Kidney epithelial cell (primary cell): ENCODE results near the gene ARMC3. TPM values are rescaled to one million over a fixed set of nuclear protein-coding genes. Genes with fewer than 3 reads are reported as not detected.
"Not testable (repeated sequence)": the region's sequence is repeated elsewhere in the genome, so short reads cannot be mapped to it uniquely, and the experiment has no call there.

Experiments
- DNase-seq: peaks from one replicate; pipeline ENCODE4 v3.0.0-alpha.2; 2010; ENCODE audit warnings: low read depth
- H3K27me3 ChIP-seq: 2 replicates; pipeline ENCODE4 v1.6.0; 2011; ENCODE audit warnings: low read length; ENCODE audit not compliant: control insufficient read depth, insufficient read depth
- H3K36me3 ChIP-seq: 2 replicates; pipeline ENCODE4 v1.5.1; 2011; ENCODE audit warnings: low read length; ENCODE audit not compliant: control insufficient read depth, insufficient read depth
- H3K4me3 ChIP-seq: 2 replicates; pipeline ENCODE4 v1.5.1; 2011; ENCODE audit warnings: low read depth, mild to moderate bottlenecking, control low read depth, low read length
- CTCF ChIP-seq: IDR thresholded peaks from 2 replicates; pipeline ENCODE4 v1.5.1; 2011; ENCODE audit warnings: mild to moderate bottlenecking, moderate library complexity, low read length, control low read depth, inconsistent platforms; ENCODE audit not compliant: insufficient read depth, poor library complexity, severe bottlenecking
- total RNA-seq: library from RNA; depleted of rRNA; stranded (reverse); fragments of >200 nt; gene quantifications from 2 replicates; pipeline ENCODE4 v1.2.3, GENCODE V29; 2015

The ARMC3 gene
- total RNA-seq, 1 donor from 2014 or later = 1.6 TPM

GRCh38 chr10:23069019-23069815 is 141.4 kb downstream of the ARMC3 start:
- Histone ChIP-seq H3K36me3 (no peaks in the 10 kb centered on the region), H3K4me3 (no peak overlapping the region), H3K27me3 (no peaks in the 10 kb centered on the region)
- no peak for TF ChIP-seq CTCF
- no peak for DNase-seq

GRCh38 chr10:23070092-23070912 is 142.4 kb downstream of the ARMC3 start:
- not testable (repeated sequence) for DNase-seq, H3K36me3 ChIP-seq, H3K4me3 ChIP-seq, H3K27me3 ChIP-seq

GRCh38 chr10:23070913-23071218 is 143.0 kb downstream of the ARMC3 start:
- no peaks in the 10 kb centered on the region for H3K27me3 ChIP-seq
- TF ChIP-seq CTCF = no peak
- no peak overlapping the region for H3K4me3 ChIP-seq
- DNase-seq = no peak
- no peaks in the 10 kb centered on the region for H3K36me3 ChIP-seq

- H3K36me3 ChIP-seq, H3K4me3 ChIP-seq, DNase-seq, H3K27me3 ChIP-seq: not testable (repeated sequence)
These were observed 144.7 kb downstream of the ARMC3 start for GRCh38 chr10:23072593-23072992.

- Histone ChIP-seq H3K27me3 (no peaks in the 10 kb centered on the region), H3K36me3 (no peaks in the 10 kb centered on the region), H3K4me3 (no peak overlapping the region)
- no peak for DNase-seq
- no peak for TF ChIP-seq CTCF
These were observed 145.7 kb downstream of the ARMC3 start for GRCh38 chr10:23073527-23073926.

GRCh38 chr10:23075672-23076071 is 147.8 kb downstream of the ARMC3 start:
- DNase-seq = no peak
- Histone ChIP-seq H3K36me3 (no peaks in the 10 kb centered on the region), H3K27me3 (peaks cover 6% of the 10 kb centered on the region), H3K4me3 (no peak overlapping the region)
- no peak for TF ChIP-seq CTCF

GRCh38 chr10:23078114-23078513 is 150.3 kb downstream of the ARMC3 start:
- Histone ChIP-seq H3K4me3 (no peak overlapping the region), H3K27me3 (peaks cover 6% of the 10 kb centered on the region), H3K36me3 (no peaks in the 10 kb centered on the region)
- no peak for TF ChIP-seq CTCF
- no peak for DNase-seq
